Ovary (tissue), 9 donors: ENCODE results near the gene PTPRCAP. TPM values are rescaled to one million over a fixed set of nuclear protein-coding genes. Genes with fewer than 3 reads are reported as not detected.
A peak's percentile ranks its signal among the peaks of the same experiment; 100 is the strongest.
"Not testable (repeated sequence)": the region's sequence is repeated elsewhere in the genome, so short reads cannot be mapped to it uniquely, and the experiment has no call there.

Source experiments
- DNase-seq, 5 donors: peaks; one replicate each; pipeline ENCODE4 v3.0.0-alpha.2; 2019 to 2020
- H3K27ac ChIP-seq, 2 donors: fragments of 200-600 bp; one replicate each; pipeline versions ENCODE4 v1.5.1 to v1.8.0; 2019 to 2022
- H3K27me3 ChIP-seq: fragments of 200-600 bp; one replicate; pipeline ENCODE4 v1.8.0; 2022
- H3K36me3 ChIP-seq: fragments of 200-600 bp; sonication (generic); one replicate; pipeline ENCODE4 v1.5.1; 2019
- H3K4me1 ChIP-seq: one replicate; pipeline ENCODE4 v1.8.1; 2013; ENCODE audit warnings: mild to moderate bottlenecking, moderate library complexity; ENCODE audit not compliant: insufficient read depth
- H3K4me3 ChIP-seq: fragments of 200-600 bp; sonication (generic); one replicate; pipeline ENCODE4 v1.5.1; 2017
- H3K9me3 ChIP-seq, 2 donors: fragments of 200-600 bp in 1 of 2; sonication (generic) in 1 of 2; one replicate each; pipeline versions ENCODE4 v1.5.1 to v1.8.1; 2013 to 2019; ENCODE audit warnings: mild to moderate bottlenecking in 1 of 2, moderate library complexity in 1 of 2
- CTCF ChIP-seq, 3 donors: fragments of 450-650 bp in 2 of 3; fragments of 200-600 bp in 1 of 3; IDR thresholded peaks; one replicate each; pipeline versions ENCODE4 v1.5.1 to v1.8.0; 2016 to 2022; ENCODE audit warnings: antibody characterized with exemption in 3 of 3, mild to moderate bottlenecking in 1 of 3
- EP300 ChIP-seq: sonication (generic); formaldehyde crosslinking; IDR thresholded peaks from one replicate; pipeline ENCODE4 v1.6.1; 2017; ENCODE audit warnings: antibody characterized with exemption
- POLR2A ChIP-seq: fragments of 450-650 bp; IDR thresholded peaks from one replicate; pipeline ENCODE4 v1.6.1; 2017; ENCODE audit warnings: antibody characterized with exemption, mild to moderate bottlenecking, moderate library complexity
- WGBS, 3 donors: extraction: QIAGEN DNeasy Blood & Tissue Kit in 1 of 3; methylation state at CpG; one replicate each; pipeline versions ENCODE4 v1.1.5 to v1.1.7; 2013 to 2017; 5-methylcytosine and 5-hydroxymethylcytosine counted together
- intact Hi-C, 4 donors: fragments of 100-400 bp; cut with DNase I; formaldehyde crosslinking; loops; one replicate each; pipeline versions ENCODE4 v1.11.0 to v1.15.1; 2022 to 2023
- polyA plus RNA-seq, 2 donors: library from polyadenylated mRNA; stranded (reverse); fragments of 200-250 nt in 1 of 2; fragments of 350-450 nt in 1 of 2; fragmentation: Illumina TruSeq in 1 of 2; extraction: RNeasy Lipid Tissue Mini Kit (QIAGEN cat#74804) in 1 of 2; gene quantifications; one replicate each; pipeline ENCODE4 v1.2.3, GENCODE V29; 2013 to 2014
- total RNA-seq, 7 donors: library from RNA; depleted of rRNA in 2 of 7; stranded (reverse); fragments of >200 nt in 2 of 7; fragmentation: NEBNext Ultra II Directional in 3 of 7; extraction: Animal tissue kit (Norgen Biotek cat#: 25700) in 3 of 7; gene quantifications; one replicate each; pipeline versions ENCODE4 v1.1.0 to v1.2.4, GENCODE V29; 2016 to 2023
- donor health status: DM: no; HTN: no; CAD: no; lungs with moderate emphysema.
- donor health status: DM: no; HTN: no; CAD: no.
- donor health status: Bipolar disorder and iron deficiency.
- donor health status: DM: yes; HTN: yes; CAD: no.
- donor health status: DM: no; HTN: no; CAD: no.
- donor health status: DM: yes; HTN: yes; CAD: no.

Gene PTPRCAP
- total and polyA plus RNA-seq, 9 donors = 2.4 to 10.7 (median 4.2) TPM; not detected in 1

GRCh38 chr11:67468456-67468758 is 30.9 kb upstream of the PTPRCAP start:
- no peaks in the 10 kb centered on the region for H3K27me3 ChIP-seq
- WGBS, 3 donors = 2 to 3% (median 3%) methylated on average over 6 of the region's 6 CpGs
- no peaks in the 10 kb centered on the region for H3K36me3 ChIP-seq
- H3K4me3 ChIP-seq = peak overlapping the region; percentile 93
- H3K27ac ChIP-seq = peak overlapping the region; percentile 37 to 84
- H3K9me3 ChIP-seq = no peaks in the 10 kb centered on the region
- DNase-seq = no peak
- TF ChIP-seq EP300 (no peak), CTCF (IDR thresholded peaks at IDR 0.05) (no peak), POLR2A (no peak)
- intact Hi-C loops = loop anchor here in 1 of 4 donors (5.0 kb wide), 1 partner anchor 71 kb away; no protein-coding TSS in a partner anchor
- peaks cover 7% of the 10 kb centered on the region for H3K4me1 ChIP-seq

- peaks cover 7% of the 10 kb centered on the region for H3K4me1 ChIP-seq
- peak overlapping the region in 1 of 2 donors; percentile 84 for H3K27ac ChIP-seq
- intact Hi-C loops = loop anchor here in 1 of 4 donors (5.0 kb wide), 1 partner anchor 71 kb away; no protein-coding TSS in a partner anchor
- no peaks in the 10 kb centered on the region for H3K36me3 ChIP-seq
- H3K4me3 ChIP-seq = peak overlapping the region; percentile 93
- DNase-seq = peak; percentile 50 to 69 (median 66)
- H3K9me3 ChIP-seq = no peaks in the 10 kb centered on the region
- TF ChIP-seq EP300 (no peak), CTCF (IDR thresholded peaks at IDR 0.05) (no peak)
- no peaks in the 10 kb centered on the region for H3K27me3 ChIP-seq
- 7 to 17% (median 11%) methylated on average over 5 of the region's 5 CpGs for WGBS, 3 donors
These were observed 30.6 kb upstream of the PTPRCAP start for GRCh38 chr11:67468056-67468455.

GRCh38 chr11:67466962-67467771 is 29.7 kb upstream of the PTPRCAP start:
- H3K9me3 ChIP-seq = no peaks in the 10 kb centered on the region
- no peak overlapping the region for H3K27ac ChIP-seq
- TF ChIP-seq POLR2A (no peak), CTCF (IDR thresholded peaks at IDR 0.05) (no peak), EP300 (no peak)
- peak in 1 of 5 donors; percentile 22 for DNase-seq
- H3K36me3 ChIP-seq = no peaks in the 10 kb centered on the region
- intact Hi-C loops = loop anchor here in 1 of 4 donors (5.0 kb wide), 1 partner anchor 70 kb away; no protein-coding TSS in a partner anchor
- H3K4me1 ChIP-seq = peaks cover 7% of the 10 kb centered on the region
- H3K27me3 ChIP-seq = no peaks in the 10 kb centered on the region
- H3K4me3 ChIP-seq = no peak overlapping the region
- WGBS, 3 donors = 63 to 67% (median 65%) methylated on average over 11 of the region's 11 CpGs

- Histone ChIP-seq H3K4me3 (no peak overlapping the region), H3K27ac (no peak overlapping the region), H3K27me3 (no peaks in the 10 kb centered on the region), H3K36me3 (no peaks in the 10 kb centered on the region), H3K4me1 (peaks cover 7% of the 10 kb centered on the region), H3K9me3 (no peaks in the 10 kb centered on the region)
- TF ChIP-seq POLR2A (no peak), CTCF (IDR thresholded peaks at IDR 0.05) (no peak), EP300 (no peak)
- intact Hi-C loops = loop anchor here in 1 of 4 donors (5.0 kb wide), 1 partner anchor 69 kb away; no protein-coding TSS in a partner anchor
- peak in 1 of 5 donors; percentile 19 for DNase-seq
- 81 to 83% (median 81%) methylated on average over 5 of the region's 5 CpGs for WGBS, 3 donors
These were observed 28.9 kb upstream of the PTPRCAP start for GRCh38 chr11:67466367-67466766.

- intact Hi-C loops = loop anchor here in 1 of 4 donors (5.0 kb wide), 1 partner anchor 68 kb away; no protein-coding TSS in a partner anchor
- H3K4me1 ChIP-seq, H3K27me3 ChIP-seq, H3K36me3 ChIP-seq, H3K27ac ChIP-seq, H3K4me3 ChIP-seq, H3K9me3 ChIP-seq: not testable (repeated sequence)
- WGBS, 3 donors = 66 to 82% (median 72%) methylated on average over 2 of the region's 2 CpGs
- DNase-seq = peak in 1 of 5 donors; percentile 19
These were observed 28.0 kb upstream of the PTPRCAP start for GRCh38 chr11:67465530-67465929.
